HepG2 (cell line): ENCODE measurements around the gene HPGD. TPM values are rescaled to one million over a fixed set of nuclear protein-coding genes. Genes with fewer than 3 reads are reported as not detected.
A peak's percentile ranks its signal among the peaks of the same experiment; 100 is the strongest.

ENCODE experiments used
- BORCS8-MEF2B ChIP-seq: sonication (generic); formaldehyde crosslinking; IDR thresholded peaks from 2 replicates; pipeline ENCODE4 v1.8.0; 2022; ENCODE audit warnings: mild to moderate bottlenecking, missing genetic modification reagents
- DZIP1 ChIP-seq: sonication (generic); formaldehyde crosslinking; IDR thresholded peaks from 2 replicates; pipeline ENCODE4 v1.5.0; 2020; ENCODE audit warnings: mild to moderate bottlenecking, missing genetic modification reagents
- FIP1L1 ChIP-seq: fragments of 200-400 bp; formaldehyde crosslinking; IDR thresholded peaks from 2 replicates; pipeline ENCODE4 v1.6.1; 2018; ENCODE audit warnings: low read depth, mild to moderate bottlenecking, low read length, moderate library complexity, borderline replicate concordance; ENCODE audit not compliant: insufficient read depth
- FOXK1 ChIP-seq: sonication (generic); formaldehyde crosslinking; IDR thresholded peaks from 2 replicates; pipeline ENCODE4 v1.4.0; 2020; ENCODE audit warnings: low read depth, missing genetic modification reagents, borderline replicate concordance
- GATAD2A ChIP-seq: IDR thresholded peaks from 2 replicates; pipeline ENCODE4 v1.6.1; 2016
- HMG20A ChIP-seq: IDR thresholded peaks from 2 replicates; pipeline ENCODE4 v1.6.1; 2016; ENCODE audit warnings: borderline replicate concordance
- HMG20B ChIP-seq: conservative IDR thresholded peaks from 2 replicates; pipeline ENCODE4 v1.6.1; 2016; ENCODE audit warnings: missing genetic modification reagents, missing compliant biosample characterization
- JUNB ChIP-seq: sonication (generic); formaldehyde crosslinking; IDR thresholded peaks from 2 replicates; pipeline ENCODE4 v1.8.0; 2022; ENCODE audit warnings: missing genetic modification reagents, mild to moderate bottlenecking, borderline replicate concordance
- LCORL ChIP-seq, 2 experiments: fragments of 450-650 bp in 1 of 2; sonication (generic) in 1 of 2; formaldehyde crosslinking in 1 of 2; IDR thresholded peaks; 2 replicates each; pipeline versions ENCODE4 v1.5.0 to v1.6.1; 2017 to 2020; ENCODE audit warnings: antibody characterized with exemption in 1 of 2, missing genetic modification reagents in 1 of 2
- MIER3 ChIP-seq: IDR thresholded peaks from 2 replicates; pipeline ENCODE4 v1.6.1; 2016; ENCODE audit warnings: missing compliant biosample characterization, borderline replicate concordance
- NR2F6 ChIP-seq, 2 experiments: IDR thresholded peaks; 2 replicates each; pipeline ENCODE4 v1.6.1; 2016; ENCODE audit warnings: antibody characterized with exemption in 1 of 2, mild to moderate bottlenecking in 1 of 2
- POGK ChIP-seq: sonication (generic); formaldehyde crosslinking; conservative IDR thresholded peaks from 2 replicates; pipeline ENCODE4 v1.8.0; 2022; ENCODE audit warnings: mild to moderate bottlenecking, moderate library complexity, missing genetic modification reagents
- RNF2 ChIP-seq: fragments of 450-650 bp; conservative IDR thresholded peaks from 2 replicates; pipeline ENCODE4 v1.6.1; 2016; ENCODE audit warnings: low read depth
- SRSF4 ChIP-seq: fragments of 200-400 bp; formaldehyde crosslinking; IDR thresholded peaks from one replicate; pipeline ENCODE4 v1.6.1; 2018; ENCODE audit warnings: mild to moderate bottlenecking, low read depth, low read length, moderate library complexity; ENCODE audit not compliant: poor library complexity, severe bottlenecking
- SYNCRIP ChIP-seq: fragments of 200-400 bp; formaldehyde crosslinking; IDR thresholded peaks from 2 replicates; pipeline ENCODE4 v1.6.1; 2018; ENCODE audit warnings: mild to moderate bottlenecking, low read depth, low read length; ENCODE audit not compliant: insufficient read depth
- TFE3 ChIP-seq: IDR thresholded peaks from 2 replicates; pipeline ENCODE4 v1.6.1; 2016
- WIZ ChIP-seq: sonication (generic); formaldehyde crosslinking; IDR thresholded peaks from 2 replicates; pipeline ENCODE4 v1.5.1; 2020; ENCODE audit warnings: mild to moderate bottlenecking, missing genetic modification reagents
- ZNF333 ChIP-seq: sonication (generic); formaldehyde crosslinking; IDR thresholded peaks from 2 replicates; pipeline ENCODE4 v1.4.0; 2020; ENCODE audit warnings: mild to moderate bottlenecking, missing genetic modification reagents, borderline replicate concordance
- ZNF570 ChIP-seq: sonication (generic); formaldehyde crosslinking; IDR thresholded peaks from 2 replicates; pipeline ENCODE4 v1.4.0; 2020; ENCODE audit warnings: mild to moderate bottlenecking, missing genetic modification reagents, borderline replicate concordance
- ZNF850 ChIP-seq: sonication (generic); formaldehyde crosslinking; conservative IDR thresholded peaks from 2 replicates; pipeline ENCODE4 v1.9.0; 2021; ENCODE audit warnings: mild to moderate bottlenecking, missing genetic modification reagents
- polyA plus RNA-seq, 8 experiments: library from polyadenylated mRNA; depleted of rRNA in 3 of 8; stranded (reverse) in 7 of 8; unstranded in 1 of 8; fragments of >200 nt; fragmentation: Illumina TruSeq in 4 of 8; extraction: Trizol in 4 of 8; gene quantifications; 2 replicates each; pipeline versions ENCODE4 v1.2.1 to v1.2.3, GENCODE V29; 2011 to 2016; ENCODE audit warnings: low read depth in 4 of 8, missing spikeins in 1 of 8, mixed read lengths in 1 of 8; ENCODE audit not compliant: insufficient read depth in 1 of 8
- total RNA-seq, 5 experiments: library from RNA; depleted of rRNA; stranded (reverse); fragments of >200 nt; fragmentation: Illumina TruSeq; extraction: Trizol; gene quantifications; 2 replicates each; pipeline ENCODE4 v1.2.3, GENCODE V29; 2016; ENCODE audit warnings: low read depth in 1 of 5

Gene HPGD
- total and polyA plus RNA-seq, 2 of the 13 experiments (the other 11 are each of a cell fraction or from before 2014, with no cell fraction given), result 0.13 to 0.24 TPM

- TF ChIP-seq POGK (CRISPR knock-in tag) (no peak), FOXK1 (CRISPR knock-in tag) (0 out of 2 replicates have a peak, but pooled peaks have one; percentile 13), NR2F6 (IDR thresholded peaks at IDR 0.05) (0 out of 2 replicates have a peak, but pooled peaks have one; percentile 13), NR2F6 (CRISPR knock-in tag; IDR thresholded peaks at IDR 0.05) (no peak), SRSF4 (no peak), HMG20A (CRISPR knock-in tag) (peak; percentile 22; the same call in 1 of the 2 replicates), DZIP1 (CRISPR knock-in tag) (no peak), BORCS8-MEF2B (no peak), ZNF570 (CRISPR knock-in tag) (no peak), LCORL (IDR thresholded peaks at IDR 0.05) (no peak), LCORL (CRISPR knock-in tag; IDR thresholded peaks at IDR 0.05) (peak; percentile 29; the same call in 1 of the 2 replicates), ZNF333 (CRISPR knock-in tag) (no peak), WIZ (no peak), TFE3 (CRISPR knock-in tag) (no peak), SYNCRIP (no peak), HMG20B (no peak), JUNB (CRISPR knock-in tag) (no peak), RNF2 (no peak), ZNF850 (CRISPR knock-in tag) (no peak), MIER3 (CRISPR knock-in tag) (no peak), GATAD2A (peak; percentile 46; the same call in 1 of the 2 replicates), FIP1L1 (no peak)
These were observed 60.7 kb downstream of the HPGD start (continued) for GRCh38 chr4:174461466-174462106.
